Ovary (tissue), 9 donors: Measurements from ENCODE around the gene CREBRF. TPM values are rescaled to one million over a fixed set of nuclear protein-coding genes. Genes with fewer than 3 reads are reported as not detected.

Source experiments
- DNase-seq, 5 donors: peaks; one replicate each; pipeline ENCODE4 v3.0.0-alpha.2; 2019 to 2020
- H3K27ac ChIP-seq, 2 donors: fragments of 200-600 bp; one replicate each; pipeline versions ENCODE4 v1.5.1 to v1.8.0; 2019 to 2022
- H3K27me3 ChIP-seq: fragments of 200-600 bp; one replicate; pipeline ENCODE4 v1.8.0; 2022
- H3K36me3 ChIP-seq: fragments of 200-600 bp; sonication (generic); one replicate; pipeline ENCODE4 v1.5.1; 2019
- H3K4me1 ChIP-seq: one replicate; pipeline ENCODE4 v1.8.1; 2013; ENCODE audit warnings: mild to moderate bottlenecking, moderate library complexity; ENCODE audit not compliant: insufficient read depth
- H3K4me3 ChIP-seq: fragments of 200-600 bp; sonication (generic); one replicate; pipeline ENCODE4 v1.5.1; 2017
- H3K9me3 ChIP-seq, 2 donors: fragments of 200-600 bp in 1 of 2; sonication (generic) in 1 of 2; one replicate each; pipeline versions ENCODE4 v1.5.1 to v1.8.1; 2013 to 2019; ENCODE audit warnings: mild to moderate bottlenecking in 1 of 2, moderate library complexity in 1 of 2
- EP300 ChIP-seq: sonication (generic); formaldehyde crosslinking; IDR thresholded peaks from one replicate; pipeline ENCODE4 v1.6.1; 2017; ENCODE audit warnings: antibody characterized with exemption
- POLR2A ChIP-seq: fragments of 450-650 bp; IDR thresholded peaks from one replicate; pipeline ENCODE4 v1.6.1; 2017; ENCODE audit warnings: antibody characterized with exemption, mild to moderate bottlenecking, moderate library complexity
- WGBS, 3 donors: extraction: QIAGEN DNeasy Blood & Tissue Kit in 1 of 3; methylation state at CpG; one replicate each; pipeline versions ENCODE4 v1.1.5 to v1.1.7; 2013 to 2017; 5-methylcytosine and 5-hydroxymethylcytosine counted together
- intact Hi-C, 4 donors: fragments of 100-400 bp; cut with DNase I; formaldehyde crosslinking; loops; one replicate each; pipeline versions ENCODE4 v1.11.0 to v1.15.1; 2022 to 2023
- polyA plus RNA-seq, 2 donors: library from polyadenylated mRNA; stranded (reverse); fragments of 200-250 nt in 1 of 2; fragments of 350-450 nt in 1 of 2; fragmentation: Illumina TruSeq in 1 of 2; extraction: RNeasy Lipid Tissue Mini Kit (QIAGEN cat#74804) in 1 of 2; gene quantifications; one replicate each; pipeline ENCODE4 v1.2.3, GENCODE V29; 2013 to 2014
- total RNA-seq, 7 donors: library from RNA; depleted of rRNA in 2 of 7; stranded (reverse); fragments of >200 nt in 2 of 7; fragmentation: NEBNext Ultra II Directional in 3 of 7; extraction: Animal tissue kit (Norgen Biotek cat#: 25700) in 3 of 7; gene quantifications; one replicate each; pipeline versions ENCODE4 v1.1.0 to v1.2.4, GENCODE V29; 2016 to 2023
- TF ChIP-seq, protein P1 (sequence below), 3 donors: fragments of 450-650 bp in 2 of 3; fragments of 200-600 bp in 1 of 3; IDR thresholded peaks; one replicate each; pipeline versions ENCODE4 v1.5.1 to v1.8.0; 2016 to 2022; ENCODE audit warnings: antibody characterized with exemption in 3 of 3, mild to moderate bottlenecking in 1 of 3
- donor health status: DM: no; HTN: no; CAD: no; lungs with moderate emphysema.
- donor health status: DM: no; HTN: no; CAD: no.
- donor health status: Bipolar disorder and iron deficiency.
- donor health status: DM: yes; HTN: yes; CAD: no.
- donor health status: DM: no; HTN: no; CAD: no.
- donor health status: DM: yes; HTN: yes; CAD: no.

The CREBRF gene
- total and polyA plus RNA-seq, 9 donors, result 12.3 to 45.9 (median 31.3) TPM

DNA sequence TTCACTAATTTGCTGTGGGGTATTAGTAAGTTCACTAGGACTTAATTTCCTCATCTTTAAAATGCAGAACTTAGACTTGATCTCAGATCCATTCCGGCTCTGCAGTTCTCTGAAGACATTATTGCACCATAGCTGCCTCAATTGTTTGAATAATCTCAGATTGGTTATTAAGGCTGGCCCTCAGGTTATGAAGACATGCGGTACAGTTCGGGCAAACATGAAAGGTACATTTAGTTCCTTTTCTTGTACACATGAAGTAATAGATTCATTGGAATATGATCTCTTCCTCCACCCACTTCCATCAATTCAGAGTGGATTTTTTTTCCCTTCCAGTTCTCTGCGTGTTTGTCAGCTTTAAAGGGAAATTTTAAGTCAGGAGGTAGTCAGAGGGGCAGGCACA lies 44.6 kb upstream of the CREBRF start:
- H3K36me3 ChIP-seq, result no peaks in the 10 kb centered on the region
- H3K9me3 ChIP-seq, result no peaks in the 10 kb centered on the region

DNA sequence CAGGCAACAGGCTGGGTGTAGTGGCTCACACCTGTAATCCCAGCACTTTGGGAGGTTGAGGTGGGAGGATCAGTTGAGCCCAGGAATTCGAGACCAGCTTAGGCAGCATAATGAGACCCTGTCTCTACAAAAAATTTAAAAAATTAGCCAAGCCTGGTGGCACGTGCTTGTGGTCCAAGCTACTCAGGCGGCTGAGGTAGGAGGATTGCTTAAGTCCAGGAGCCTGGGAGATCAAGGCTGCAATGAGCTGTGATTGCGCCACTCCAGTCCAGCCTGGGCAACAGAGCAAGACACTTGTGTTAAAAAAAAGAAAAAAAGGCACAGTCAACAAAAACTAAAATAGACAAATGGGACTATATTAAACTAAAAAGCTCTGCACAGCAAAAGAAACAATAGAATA lies 43.3 kb upstream of the CREBRF start:
- no peak for DNase-seq
- H3K27ac ChIP-seq, result no peak overlapping the region
- no peak overlapping the region for H3K4me3 ChIP-seq
- no peaks in the 10 kb centered on the region for H3K36me3 ChIP-seq
- TF ChIP-seq POLR2A, result no peak
- TF ChIP-seq, protein P1, sequence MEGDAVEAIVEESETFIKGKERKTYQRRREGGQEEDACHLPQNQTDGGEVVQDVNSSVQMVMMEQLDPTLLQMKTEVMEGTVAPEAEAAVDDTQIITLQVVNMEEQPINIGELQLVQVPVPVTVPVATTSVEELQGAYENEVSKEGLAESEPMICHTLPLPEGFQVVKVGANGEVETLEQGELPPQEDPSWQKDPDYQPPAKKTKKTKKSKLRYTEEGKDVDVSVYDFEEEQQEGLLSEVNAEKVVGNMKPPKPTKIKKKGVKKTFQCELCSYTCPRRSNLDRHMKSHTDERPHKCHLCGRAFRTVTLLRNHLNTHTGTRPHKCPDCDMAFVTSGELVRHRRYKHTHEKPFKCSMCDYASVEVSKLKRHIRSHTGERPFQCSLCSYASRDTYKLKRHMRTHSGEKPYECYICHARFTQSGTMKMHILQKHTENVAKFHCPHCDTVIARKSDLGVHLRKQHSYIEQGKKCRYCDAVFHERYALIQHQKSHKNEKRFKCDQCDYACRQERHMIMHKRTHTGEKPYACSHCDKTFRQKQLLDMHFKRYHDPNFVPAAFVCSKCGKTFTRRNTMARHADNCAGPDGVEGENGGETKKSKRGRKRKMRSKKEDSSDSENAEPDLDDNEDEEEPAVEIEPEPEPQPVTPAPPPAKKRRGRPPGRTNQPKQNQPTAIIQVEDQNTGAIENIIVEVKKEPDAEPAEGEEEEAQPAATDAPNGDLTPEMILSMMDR (IDR thresholded peaks at IDR 0.05), result no peak
- H3K9me3 ChIP-seq, result no peaks in the 10 kb centered on the region
- WGBS, 3 donors, result 90 to 94% (median 92%) methylated on average over 4 of the region's 4 CpGs
- intact Hi-C loops, result no loop called here
- peaks cover 7% of the 10 kb centered on the region for H3K4me1 ChIP-seq
- no peaks in the 10 kb centered on the region for H3K27me3 ChIP-seq

More for the DNA sequence above, 44.6 kb upstream of the CREBRF start:
- DNase-seq, result no peak
- Histone ChIP-seq H3K4me1 (peaks cover 12% of the 10 kb centered on the region), H3K27me3 (no peaks in the 10 kb centered on the region), H3K4me3 (no peak overlapping the region), H3K27ac (no peak overlapping the region)
- no peak for TF ChIP-seq EP300
- no peak for TF ChIP-seq POLR2A
- TF ChIP-seq, protein P1 (IDR thresholded peaks at IDR 0.05), result no peak
- intact Hi-C loops, result no loop called here
- 72 to 88% (median 77%) methylated on average over 4 of the region's 4 CpGs for WGBS, 3 donors

DNA sequence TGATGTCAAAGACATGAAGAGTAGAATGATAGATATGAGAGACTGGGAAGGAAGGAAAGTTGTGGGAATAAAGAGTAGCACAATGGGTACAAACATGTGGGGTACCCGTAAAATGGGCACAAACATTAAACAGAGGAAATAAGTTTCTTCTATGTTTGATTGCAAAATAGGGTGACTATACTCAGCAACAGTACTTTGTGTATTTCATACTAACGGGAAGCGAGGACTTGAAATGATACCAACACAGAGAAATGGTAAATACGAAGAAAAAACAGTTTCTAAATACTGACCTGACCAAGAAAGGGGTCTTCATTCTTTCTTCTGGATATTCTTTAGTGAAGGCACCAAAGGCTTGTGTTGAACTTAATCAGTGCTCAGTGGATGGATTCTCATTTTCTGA lies 41.5 kb upstream of the CREBRF start:
- Histone ChIP-seq H3K27ac (no peak overlapping the region), H3K4me1 (peaks cover 5% of the 10 kb centered on the region), H3K4me3 (no peak overlapping the region), H3K36me3 (no peaks in the 10 kb centered on the region), H3K27me3 (no peaks in the 10 kb centered on the region), H3K9me3 (no peaks in the 10 kb centered on the region)
- intact Hi-C loops, result no loop called here
- TF ChIP-seq, protein P1 (IDR thresholded peaks at IDR 0.05), result no peak
- no peak for TF ChIP-seq POLR2A
- no peak for TF ChIP-seq EP300
- no peak for DNase-seq
- 90 to 94% (median 93%) methylated on average over 4 of the region's 4 CpGs for WGBS, 3 donors

DNA sequence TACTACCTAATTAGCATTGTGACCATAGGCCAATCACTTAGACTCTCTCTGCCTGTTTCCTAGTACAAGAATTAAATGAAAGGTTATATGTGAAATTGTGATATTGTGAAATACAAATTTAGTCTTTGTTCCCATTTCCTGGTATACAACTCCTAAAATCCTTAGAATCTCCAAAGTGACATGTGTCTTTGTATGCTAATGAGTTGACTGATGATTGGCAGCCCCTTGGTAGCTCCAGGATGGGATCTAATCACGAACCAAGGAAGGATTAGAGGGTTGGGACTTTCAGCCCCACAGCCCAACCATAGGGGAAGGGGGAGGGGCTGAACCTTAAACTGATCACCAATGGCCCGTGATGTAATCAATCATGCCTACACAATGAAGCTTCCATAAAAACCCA lies 41.0 kb upstream of the CREBRF start:
- Histone ChIP-seq H3K4me3 (no peak overlapping the region), H3K9me3 (no peaks in the 10 kb centered on the region), H3K36me3 (no peaks in the 10 kb centered on the region), H3K27ac (peak overlapping the region; percentile 44 to 79), H3K27me3 (no peaks in the 10 kb centered on the region), H3K4me1 (peaks cover 9% of the 10 kb centered on the region)
- intact Hi-C loops, result no loop called here
- WGBS, 3 donors, result 85 to 94% (median 86%) methylated on average over 2 of the region's 2 CpGs
- no peak for DNase-seq
- TF ChIP-seq, protein P1 (IDR thresholded peaks at IDR 0.05), result no peak
